Measurements from ENCODE around the gene DGCR8.

DGCR8 gene

GRCh38 chr22:20092477-20092854 is 12.4 kb downstream of the DGCR8 start:
- DNase-seq = no peak

DNA sequence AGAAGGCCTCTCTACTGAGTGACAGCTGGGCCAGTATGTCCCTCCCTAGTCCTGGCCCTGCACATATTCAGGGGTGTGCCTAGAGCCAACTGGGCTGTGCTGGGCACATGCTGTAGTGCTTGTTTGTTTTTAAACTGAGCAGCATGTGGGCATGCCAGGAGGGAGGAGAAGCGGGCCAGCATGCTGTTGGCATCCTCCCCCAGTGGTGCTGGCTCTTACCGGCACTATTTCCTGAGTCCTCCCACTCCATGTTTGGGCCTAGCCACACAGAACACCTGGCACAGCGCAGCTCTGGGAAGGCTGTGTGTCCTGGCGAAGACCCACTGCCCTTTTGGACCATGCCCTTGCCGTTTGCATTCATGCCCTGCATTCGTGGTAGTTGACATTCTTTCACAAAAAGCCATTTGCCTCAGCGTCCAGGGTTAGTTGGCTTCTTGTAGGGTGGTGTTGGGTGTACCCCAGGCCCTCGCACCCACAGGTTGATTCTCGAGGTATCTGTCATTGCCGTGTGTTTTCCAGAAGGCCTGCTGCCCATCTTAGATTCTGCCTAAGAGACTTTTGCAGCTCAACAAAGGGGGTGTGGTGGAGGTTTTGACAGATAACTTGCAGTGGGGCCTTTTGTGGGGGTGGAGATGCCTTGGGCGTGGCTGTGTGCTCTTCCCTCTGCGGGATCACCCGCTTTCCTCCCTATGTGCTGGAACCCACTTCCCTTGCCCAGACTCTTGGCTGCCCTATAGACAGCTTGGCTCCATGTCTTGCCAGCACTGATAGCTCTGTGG is 13.6 kb downstream of the DGCR8 start:
- DNase-seq = no peak

DNA sequence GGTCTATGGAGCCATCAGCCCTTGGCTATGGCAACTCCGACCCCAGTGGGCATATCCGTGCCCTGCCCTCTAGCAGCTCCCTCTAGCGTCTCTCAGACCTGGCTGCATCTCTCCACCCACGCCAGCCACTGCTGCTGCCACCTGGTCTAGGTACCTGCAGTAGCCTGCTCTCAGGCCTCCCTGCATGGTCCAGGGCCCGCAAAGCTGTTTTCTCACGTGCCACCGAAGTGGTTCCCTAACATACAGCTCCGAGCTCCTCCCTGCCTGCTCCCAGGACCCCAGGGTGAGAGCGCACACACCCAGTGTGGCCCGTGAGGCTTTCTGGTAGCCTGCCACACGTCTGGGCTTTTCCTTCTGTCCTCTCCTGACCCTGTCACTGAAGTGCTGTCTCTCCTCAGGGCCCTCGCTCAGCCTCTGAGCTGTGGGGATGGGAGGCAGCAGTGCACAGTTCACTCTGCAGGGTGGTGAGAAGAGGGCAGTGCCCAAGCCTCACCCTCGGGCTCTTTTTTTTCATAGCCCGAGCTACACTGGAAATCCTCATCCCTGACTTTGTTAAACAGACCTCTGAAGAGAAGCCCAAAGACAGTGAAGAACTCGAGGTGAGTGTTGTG is 14.3 kb downstream of the DGCR8 start:
- DNase-seq = no peak

DNA sequence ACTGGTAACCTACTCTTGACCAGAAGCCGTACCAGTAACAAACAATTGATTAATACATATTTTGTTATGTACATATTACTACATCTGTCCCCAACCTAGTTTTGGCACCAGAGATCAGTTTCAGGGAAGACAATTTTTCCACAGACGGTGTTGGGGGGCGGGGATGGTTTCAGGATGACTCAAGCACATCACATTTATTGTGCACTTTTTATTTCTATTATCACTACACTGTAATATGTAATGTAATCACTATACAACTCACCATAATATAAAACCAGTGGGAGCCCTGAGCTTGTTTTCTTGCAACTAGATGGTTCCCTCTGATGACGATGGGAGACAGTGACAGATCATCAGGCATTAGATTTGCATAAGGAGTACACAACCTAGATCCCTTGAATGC is 15.5 kb downstream of the DGCR8 start:
- DNase-seq = peak in 1 of 2 experiments; percentile 40

GRCh38 chr22:20096574-20097420 is 16.8 kb downstream of the DGCR8 start:
- no peak for DNase-seq

GRCh38 chr22:20099099-20099711 is 19.2 kb downstream of the DGCR8 start:
- DNase-seq = no peak

DNA sequence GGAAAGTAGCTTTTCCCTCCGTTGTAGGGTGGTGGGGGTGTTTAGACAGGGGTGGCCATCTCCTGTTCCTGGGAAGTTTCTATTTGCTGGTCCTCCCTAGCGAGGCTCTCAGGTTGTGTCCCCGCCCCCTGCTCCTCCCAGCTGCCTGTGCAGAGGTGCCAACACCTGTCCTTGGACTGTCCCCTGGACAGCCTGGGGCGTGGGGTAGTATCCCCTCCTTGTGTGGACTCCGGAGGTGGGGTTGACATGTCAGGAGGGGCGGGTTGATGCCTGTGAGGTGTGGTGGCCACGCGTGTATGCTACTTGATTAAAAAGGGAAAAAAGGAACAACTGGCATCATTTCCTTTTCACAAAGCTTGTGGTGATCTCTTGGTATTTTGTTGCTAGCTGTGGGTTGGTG is 21.6 kb downstream of the DGCR8 start:
- DNase-seq = no peak

- DNase-seq = no peak
Measured at GRCh38 chr22:20102203-20102780, 22.3 kb downstream of the DGCR8 start.

DNA sequence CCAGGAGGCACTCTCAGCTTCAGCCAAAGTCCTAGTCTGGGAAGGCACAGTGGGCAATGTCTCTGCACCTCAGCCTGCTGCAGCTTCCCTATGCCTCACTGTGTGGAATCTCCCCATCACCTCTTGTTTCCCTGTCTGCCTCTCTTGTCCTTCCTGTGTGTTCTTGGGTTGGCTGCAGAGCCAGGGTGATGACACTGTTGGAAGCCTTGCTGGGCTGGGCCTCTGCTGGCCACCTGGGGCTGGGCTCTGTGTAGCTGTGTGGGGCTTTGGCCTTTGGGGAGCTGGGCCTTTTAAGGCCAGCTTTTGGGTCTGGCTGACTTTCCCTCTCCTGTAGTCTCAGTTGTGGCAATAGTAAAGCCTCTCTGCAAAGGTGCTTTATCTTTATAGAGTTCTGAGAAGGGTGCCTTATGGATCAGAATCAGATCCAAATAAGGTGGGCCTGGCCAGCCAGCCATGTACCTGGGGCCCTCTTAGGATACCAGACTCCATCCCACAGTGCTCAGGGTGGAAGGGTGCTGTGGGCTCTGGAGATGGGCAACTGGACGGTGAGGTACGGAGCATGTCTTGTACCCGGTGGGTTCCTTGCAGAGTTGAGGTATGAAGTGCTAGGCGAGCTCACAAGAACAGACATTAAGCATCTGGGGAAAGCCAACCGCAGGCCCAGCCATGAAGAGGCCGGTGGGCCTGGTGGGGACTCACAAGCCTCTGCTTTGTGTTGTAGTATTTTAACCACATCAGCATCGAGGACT is 25.6 kb downstream of the DGCR8 start:
- no peak for DNase-seq

- no peak for DNase-seq
Measured at GRCh38 chr22:20106205-20106848, 26.3 kb downstream of the DGCR8 start.

- DNase-seq = no peak
Measured at GRCh38 chr22:20106849-20107237, 26.8 kb downstream of the DGCR8 start.

- no peak for DNase-seq
Measured at GRCh38 chr22:20107471-20107901, 27.4 kb downstream of the DGCR8 start.

DNA sequence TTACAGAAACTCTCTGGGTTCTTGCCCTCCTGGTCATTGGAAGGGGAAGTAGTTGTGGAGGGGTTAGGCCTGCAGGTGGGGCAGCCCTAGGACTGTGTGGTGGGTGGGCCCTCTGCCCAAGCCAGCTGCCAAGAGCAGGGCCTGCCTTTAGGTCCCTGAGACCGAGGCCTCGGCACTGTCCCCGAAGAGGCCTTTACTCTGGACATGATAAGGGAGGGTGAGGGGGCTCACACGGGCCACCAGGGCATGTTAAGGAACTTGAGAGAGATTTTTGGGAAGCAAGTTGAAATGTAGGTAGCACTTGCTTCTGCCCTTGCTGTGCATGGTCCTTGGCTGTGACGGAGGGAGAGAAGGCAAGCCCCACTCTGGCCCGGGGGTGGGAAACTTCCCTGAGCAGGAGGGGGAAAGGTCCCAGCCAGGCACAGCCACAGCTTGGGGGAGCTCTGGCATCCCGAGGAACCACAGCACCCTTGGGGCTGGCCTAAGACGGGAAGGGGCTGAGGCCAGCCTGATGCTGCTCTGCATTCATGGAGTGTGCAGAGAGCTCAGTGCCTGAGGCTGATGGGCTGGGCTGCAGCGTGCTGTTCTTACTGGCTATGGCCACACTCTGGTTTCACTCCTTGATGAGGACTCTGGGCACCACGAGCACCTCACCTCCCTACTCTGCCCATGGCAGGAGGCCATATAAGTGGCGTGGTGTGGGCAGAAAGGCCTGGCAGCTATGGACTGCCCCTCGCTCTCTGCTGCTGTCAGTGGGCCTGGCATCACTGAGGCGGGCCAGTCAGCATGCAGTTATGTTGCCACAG is 28.1 kb downstream of the DGCR8 start:
- no peak for DNase-seq

DNA sequence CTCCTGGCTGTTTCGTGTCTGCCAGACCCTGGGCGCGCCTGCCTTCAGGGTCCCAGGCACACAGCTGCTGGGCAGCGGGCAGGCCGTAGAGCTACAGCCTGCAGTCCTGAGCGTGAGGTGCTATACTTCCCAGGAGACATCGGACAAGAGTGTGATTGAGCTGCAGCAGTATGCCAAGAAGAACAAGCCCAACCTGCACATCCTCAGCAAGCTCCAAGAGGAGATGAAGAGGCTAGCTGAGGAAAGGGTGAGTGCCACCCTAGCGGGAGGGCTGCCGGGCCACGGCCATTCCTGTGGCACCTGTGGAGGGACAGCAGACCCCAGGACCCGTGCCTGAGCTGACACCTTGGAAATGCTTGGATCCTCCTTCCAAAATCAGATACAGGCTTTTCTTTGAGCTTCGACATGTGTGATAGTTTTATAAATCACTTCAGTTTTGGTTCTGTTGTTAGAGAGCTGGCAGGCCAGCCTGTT is 28.8 kb downstream of the DGCR8 start:
- no peak for DNase-seq

- DNase-seq = no peak
Measured at GRCh38 chr22:20109411-20110358, 29.6 kb downstream of the DGCR8 start.

DNA sequence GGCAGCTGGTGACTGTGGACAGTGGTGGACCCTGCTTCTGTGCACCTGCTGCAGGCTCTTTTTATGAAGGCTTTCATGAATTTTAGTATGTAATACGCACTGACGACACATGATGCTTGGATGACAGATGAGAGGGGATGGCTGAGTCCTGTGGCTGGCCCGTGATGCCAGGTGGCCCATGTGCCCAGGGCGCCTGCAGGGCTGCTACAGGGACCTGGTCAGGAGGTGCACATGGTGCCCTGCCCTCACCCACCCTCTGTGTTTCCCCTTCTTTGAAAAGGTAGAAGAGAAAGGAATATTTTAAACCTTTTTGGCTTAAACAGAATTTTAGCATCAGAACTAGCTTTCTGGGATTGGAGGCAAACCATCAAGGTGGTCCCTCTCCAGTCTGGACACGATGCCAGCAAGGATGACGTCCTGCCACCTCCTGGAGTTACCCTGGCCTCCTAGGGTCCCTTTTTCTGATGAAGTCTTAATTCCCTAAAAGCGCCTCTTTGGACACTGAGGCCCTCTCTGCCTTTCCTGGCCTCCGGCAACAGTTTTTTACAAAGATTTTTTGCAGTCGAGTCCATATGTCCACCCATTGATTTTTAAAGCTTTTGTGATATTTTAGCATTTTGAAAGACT is 30.4 kb downstream of the DGCR8 start:
- DNase-seq = no peak

GRCh38 chr22:20111045-20111688 is 31.1 kb downstream of the DGCR8 start:
- no peak for DNase-seq
